ENCODE results near the gene MEPCE. TPM values are rescaled to one million over a fixed set of nuclear protein-coding genes. Genes with fewer than 3 reads are reported as not detected.

MEPCE gene
- total RNA-seq, 2 donors from 2014 or later: 27.2 to 39.1 TPM

GRCh38 chr7:100476101-100476780, 46.6 kb downstream of the MEPCE start:
- H3K27me3 ChIP-seq: no peaks in the 10 kb centered on the region
- peak overlapping the region; percentile 83 for H3K4me3 ChIP-seq
- no peaks in the 10 kb centered on the region for H3K9me3 ChIP-seq
- no peak for TF ChIP-seq CTCF (IDR thresholded peaks at IDR 0.05)
- DNase-seq: no peak
- H3K36me3 ChIP-seq: peaks cover 7% of the 10 kb centered on the region
- peak overlapping the region; percentile 50 to 97 for H3K9ac ChIP-seq (ENCODE audit: low read depth in 2 of 2, low read length in 2 of 2)
- peaks cover 20% of the 10 kb centered on the region for H3K4me1 ChIP-seq
- intact Hi-C loops (cut with DNase I): no loop called here
- H3K27ac ChIP-seq: no peak overlapping the region

GRCh38 chr7:100476903-100477870, 47.6 kb downstream of the MEPCE start:
- Histone ChIP-seq H3K27ac (peak overlapping the region; percentile 39), H3K9ac (ENCODE audit: low read depth in 2 of 2, low read length in 2 of 2) (peak overlapping the region; percentile 72 to 97), H3K4me1 (peaks cover 20% of the 10 kb centered on the region), H3K27me3 (no peaks in the 10 kb centered on the region), H3K36me3 (peaks cover 7% of the 10 kb centered on the region), H3K4me3 (peak overlapping the region; percentile 83), H3K9me3 (no peaks in the 10 kb centered on the region)
- peak; percentile 18 for TF ChIP-seq CTCF (IDR thresholded peaks at IDR 0.05)
- peak; percentile 64 for DNase-seq
- intact Hi-C loops (cut with DNase I): no loop called here

GRCh38 chr7:100477871-100478267, 48.2 kb downstream of the MEPCE start:
- peaks cover 23% of the 10 kb centered on the region for H3K4me1 ChIP-seq
- no peak for DNase-seq

GRCh38 chr7:100478958-100479660, 49.5 kb downstream of the MEPCE start, which contains the start of gene TSC22D4:
Gene TSC22D4, minus strand, starts transcription at chr7:100479214. Its CDS starts 1,176 bp downstream, at chr7:100478038.
- H3K4me1 ChIP-seq: peaks cover 19% of the 10 kb centered on the region
- H3K27ac ChIP-seq: peak within 1 kb of the TSS; percentile 87
- no peaks in the 10 kb centered on the region for H3K9me3 ChIP-seq
- peaks cover 4% of the 10 kb centered on the region for H3K36me3 ChIP-seq
- peak within 1 kb of the TSS; percentile 83 for H3K4me3 ChIP-seq
- intact Hi-C loops (cut with DNase I): no loop called here
- TF ChIP-seq CTCF (IDR thresholded peaks at IDR 0.05): no peak
- H3K27me3 ChIP-seq: no peaks in the 10 kb centered on the region
- peak within 1 kb of the TSS; percentile 93 to 97 for H3K9ac ChIP-seq (ENCODE audit: low read depth in 2 of 2, low read length in 2 of 2)
- peak; percentile 98 for DNase-seq

More at GRCh38 chr7:100477871-100478267, 48.2 kb downstream of the MEPCE start:
- Histone ChIP-seq H3K9ac (ENCODE audit: low read depth in 2 of 2, low read length in 2 of 2) (peak overlapping the region; percentile 93 to 97), H3K27ac (peak overlapping the region; percentile 39), H3K9me3 (no peaks in the 10 kb centered on the region), H3K36me3 (peaks cover 7% of the 10 kb centered on the region), H3K27me3 (no peaks in the 10 kb centered on the region), H3K4me3 (peak overlapping the region; percentile 83)
- no peak for TF ChIP-seq CTCF (IDR thresholded peaks at IDR 0.05)
- intact Hi-C loops (cut with DNase I): no loop called here

GRCh38 chr7:100481466-100481865, 51.8 kb downstream of the MEPCE start:
- no peak for DNase-seq
- no peak overlapping the region for H3K27ac ChIP-seq
- H3K4me3 ChIP-seq: no peak overlapping the region
- TF ChIP-seq CTCF (IDR thresholded peaks at IDR 0.05): no peak
- peaks cover 10% of the 10 kb centered on the region for H3K4me1 ChIP-seq
- no peak overlapping the region for H3K9ac ChIP-seq (ENCODE audit: low read depth in 2 of 2, low read length in 2 of 2)
- intact Hi-C loops (cut with DNase I): no loop called here
- H3K36me3 ChIP-seq: no peaks in the 10 kb centered on the region
- H3K9me3 ChIP-seq: no peaks in the 10 kb centered on the region
- H3K27me3 ChIP-seq: no peaks in the 10 kb centered on the region

Data from colonic mucosa (tissue), 4 donors.